Activated CD4-positive, CD25-positive, alpha-beta regulatory T cell treated with anti-CD3 and anti-CD28 coated beads, Interleukin-2, amount 50 U/mL, for 72 hours (primary cell): ENCODE measurements around the gene CDC42EP5.

Experiments
- DNase-seq: peaks from one replicate; pipeline ENCODE4 v3.0.0; 2021

The CDC42EP5 gene

DNA sequence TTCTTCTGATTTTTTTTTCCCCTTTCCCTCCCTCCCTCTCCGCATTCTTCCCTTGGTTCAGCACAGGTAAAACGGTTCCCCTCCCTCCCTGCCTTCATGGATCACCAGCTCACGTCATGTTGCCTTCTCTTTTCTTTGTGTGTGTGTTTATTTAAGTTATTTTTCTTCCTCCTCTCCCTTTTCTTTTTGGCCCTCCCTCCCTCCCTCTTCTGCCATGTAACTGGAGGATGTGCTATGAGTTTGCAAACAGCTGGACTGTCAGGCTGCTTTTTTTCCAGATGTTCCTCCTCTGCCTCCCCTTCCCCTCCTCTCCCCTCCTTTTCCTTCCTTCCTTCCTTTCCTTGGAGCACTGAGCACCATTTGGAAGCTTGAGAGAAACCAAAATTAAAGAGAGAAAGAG, 11.5 kb downstream of the CDC42EP5 start:
- DNase-seq: no peak

GRCh38 chr19:54461210-54461609, 11.9 kb downstream of the CDC42EP5 start:
- no peak for DNase-seq

GRCh38 chr19:54460230-54461005, 12.7 kb downstream of the CDC42EP5 start:
- DNase-seq: no peak

- DNase-seq: no peak
Measured at GRCh38 chr19:54459282-54460229, 13.5 kb downstream of the CDC42EP5 start.

DNA sequence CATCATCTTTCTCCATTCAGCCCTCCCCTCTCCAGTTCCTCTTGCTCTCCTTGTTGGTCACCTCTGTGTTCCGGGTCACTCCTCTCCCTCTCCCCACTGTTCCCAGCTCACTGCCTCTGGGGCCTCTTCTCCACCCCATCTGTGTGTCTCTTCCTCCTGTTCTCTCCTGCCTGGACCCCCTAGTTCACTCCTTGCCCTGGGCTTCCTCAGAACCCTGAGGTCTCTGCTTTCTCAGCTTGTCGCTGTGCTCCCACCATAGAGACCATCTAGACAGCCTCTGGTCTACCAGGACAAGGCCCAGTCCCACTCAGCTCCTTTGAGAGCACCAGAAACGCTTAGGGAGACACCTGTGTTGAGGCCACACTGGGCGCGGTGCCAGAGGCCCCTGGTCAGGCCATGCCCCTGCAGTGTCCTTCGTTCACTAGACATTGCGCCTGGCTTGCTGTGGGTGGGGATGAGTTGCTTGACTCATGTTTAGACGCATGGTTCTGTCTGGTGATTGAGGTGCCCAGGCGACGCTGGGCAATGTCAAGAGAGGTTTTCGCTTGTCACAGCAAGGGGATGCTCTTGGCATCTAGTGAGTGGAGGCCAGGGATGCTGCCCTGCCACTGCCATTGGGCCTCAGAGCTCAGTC, 14.3 kb downstream of the CDC42EP5 start:
- DNase-seq: no peak

DNA sequence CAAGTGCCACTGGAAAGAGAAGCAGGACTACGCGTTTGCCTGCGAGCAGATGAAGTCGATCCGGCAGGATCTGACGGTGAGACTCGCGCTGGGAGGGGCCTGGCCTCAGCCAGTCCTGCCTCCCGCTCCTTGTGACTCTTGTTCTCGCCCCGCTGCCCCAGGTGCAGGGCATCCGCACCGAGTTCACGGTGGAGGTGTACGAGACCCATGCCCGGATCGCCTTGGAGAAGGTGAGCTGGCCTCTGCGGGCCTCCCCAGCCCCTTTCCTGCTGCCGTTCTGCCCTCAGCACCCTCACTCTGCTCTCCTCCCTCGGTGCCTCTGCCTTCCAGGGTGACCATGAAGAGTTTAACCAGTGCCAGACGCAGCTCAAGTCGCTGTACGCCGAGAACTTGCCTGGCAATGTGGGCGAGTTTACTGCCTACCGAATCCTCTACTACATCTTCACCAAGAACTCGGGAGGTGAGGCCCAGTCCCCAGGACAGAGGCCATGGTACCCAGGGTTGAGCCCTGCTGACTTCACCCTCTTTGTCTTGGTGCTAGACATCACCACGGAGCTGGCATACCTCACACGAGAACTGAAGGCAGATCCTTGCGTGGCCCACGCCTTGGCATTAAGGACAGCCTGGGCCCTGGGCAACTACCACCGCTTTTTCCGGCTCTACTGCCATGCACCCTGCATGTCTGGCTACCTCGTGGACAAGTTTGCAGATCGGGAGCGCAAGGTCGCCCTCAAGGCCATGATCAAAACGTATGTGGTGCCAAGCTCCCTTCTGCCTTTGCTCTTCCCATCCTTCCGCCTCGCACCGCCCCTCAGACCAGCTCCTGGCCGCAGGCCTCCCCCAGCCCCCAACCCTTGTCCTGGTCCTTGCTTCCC, 15.1 kb downstream of the CDC42EP5 start:
- DNase-seq: no peak

DNA sequence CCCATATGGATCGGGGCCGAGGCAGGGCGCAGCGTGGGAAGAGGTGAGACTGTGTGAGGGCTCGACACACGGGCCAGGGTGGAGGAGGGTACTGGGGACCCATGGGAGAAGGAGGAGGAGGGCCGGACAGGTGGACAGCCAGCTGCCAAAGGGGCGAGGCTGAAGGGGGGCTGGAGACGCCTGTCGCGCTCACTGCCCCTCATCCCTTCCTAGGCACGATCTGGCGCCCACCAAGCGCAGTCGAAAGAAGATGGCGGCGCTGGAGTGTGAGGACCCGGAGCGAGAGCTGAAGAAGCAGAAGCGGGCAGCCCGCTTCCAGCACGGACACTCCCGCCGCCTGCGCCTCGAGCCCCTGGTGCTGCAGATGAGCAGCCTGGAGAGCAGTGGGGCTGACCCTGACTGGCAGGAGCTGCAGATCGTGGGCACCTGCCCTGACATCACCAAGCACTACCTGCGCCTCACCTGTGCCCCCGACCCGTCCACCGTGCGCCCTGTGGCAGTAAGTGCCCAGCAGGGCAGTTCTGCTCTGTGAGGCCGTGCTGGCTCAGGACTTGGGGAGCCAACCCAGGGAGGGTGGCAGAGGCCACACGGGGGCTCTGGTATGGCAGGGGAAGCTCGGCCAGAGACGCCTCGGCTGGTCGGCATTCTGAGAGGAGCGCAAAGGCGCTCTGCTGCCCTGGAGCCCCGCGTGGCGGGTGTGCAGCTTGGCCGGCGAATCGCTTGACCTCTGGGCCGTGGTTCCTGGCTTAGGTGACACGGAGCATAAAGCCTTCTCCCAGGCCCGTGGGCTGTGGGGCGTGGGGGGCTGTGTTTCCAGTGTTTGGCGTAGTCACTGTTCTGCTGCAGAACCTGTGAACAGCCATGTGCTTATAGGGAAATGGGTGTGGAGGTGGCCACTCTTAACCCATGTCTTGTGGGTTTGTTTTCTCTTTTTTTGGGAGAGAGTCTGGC, 16.4 kb downstream of the CDC42EP5 start:
- no peak for DNase-seq

DNA sequence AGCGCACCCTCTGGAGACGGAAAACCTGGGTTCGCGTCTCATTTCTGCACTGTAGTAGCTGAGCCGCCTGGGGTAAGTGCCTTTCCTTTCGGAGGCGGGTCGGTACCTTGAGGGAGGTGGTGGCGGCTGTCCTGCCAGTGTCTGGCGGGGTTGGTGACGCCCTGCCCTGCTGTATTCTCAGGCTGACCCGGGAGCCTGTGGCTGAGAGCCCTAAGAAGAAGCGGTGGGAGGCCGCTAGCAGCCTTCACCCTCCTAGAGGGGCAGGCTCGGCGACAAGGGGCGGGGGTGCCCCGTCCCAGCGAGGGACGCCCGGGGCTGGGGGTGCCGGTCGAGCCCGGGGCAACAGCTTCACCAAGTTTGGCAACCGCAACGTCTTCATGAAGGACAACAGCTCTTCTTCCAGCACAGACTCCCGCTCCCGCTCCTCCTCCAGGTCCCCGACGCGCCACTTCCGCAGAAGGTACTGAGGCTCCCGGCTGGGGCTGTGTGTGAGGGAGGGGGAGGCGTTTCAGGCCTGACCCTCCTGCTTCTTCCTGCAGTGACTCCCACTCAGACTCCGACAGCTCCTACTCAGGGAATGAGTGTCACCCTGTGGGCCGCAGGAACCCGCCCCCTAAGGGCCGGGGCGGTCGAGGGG, 17.2 kb downstream of the CDC42EP5 start:
- DNase-seq: no peak

GRCh38 chr19:54454781-54455675, 18.1 kb downstream of the CDC42EP5 start:
- no peak for DNase-seq

GRCh38 chr19:54453921-54454780, 18.9 kb downstream of the CDC42EP5 start:
- DNase-seq: no peak

- DNase-seq: no peak
Measured at GRCh38 chr19:54452626-54453025, 20.5 kb downstream of the CDC42EP5 start.

GRCh38 chr19:54451997-54452396, 21.1 kb downstream of the CDC42EP5 start:
- no peak for DNase-seq

- DNase-seq: no peak
Measured at GRCh38 chr19:54451331-54451871, 21.7 kb downstream of the CDC42EP5 start.

DNA sequence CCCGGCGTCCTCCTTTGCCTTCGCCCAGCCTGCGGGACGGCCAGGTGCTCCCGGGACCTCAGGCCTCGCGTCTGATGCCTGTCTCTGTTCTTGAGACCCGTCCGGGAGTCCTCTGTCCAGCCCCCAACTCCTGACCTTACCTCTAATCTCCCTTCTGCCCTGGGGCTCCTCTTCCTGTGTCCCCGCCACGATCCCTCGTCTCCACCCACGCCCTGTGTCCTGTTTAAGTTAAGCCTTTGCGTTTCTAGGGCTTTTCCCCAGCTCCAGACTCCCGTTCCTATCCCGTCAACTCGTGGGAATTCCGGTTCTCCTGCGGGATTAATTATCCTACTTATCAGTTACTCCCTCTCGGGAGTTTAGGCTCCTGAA, 23.4 kb downstream of the CDC42EP5 start:
- no peak for DNase-seq

DNA sequence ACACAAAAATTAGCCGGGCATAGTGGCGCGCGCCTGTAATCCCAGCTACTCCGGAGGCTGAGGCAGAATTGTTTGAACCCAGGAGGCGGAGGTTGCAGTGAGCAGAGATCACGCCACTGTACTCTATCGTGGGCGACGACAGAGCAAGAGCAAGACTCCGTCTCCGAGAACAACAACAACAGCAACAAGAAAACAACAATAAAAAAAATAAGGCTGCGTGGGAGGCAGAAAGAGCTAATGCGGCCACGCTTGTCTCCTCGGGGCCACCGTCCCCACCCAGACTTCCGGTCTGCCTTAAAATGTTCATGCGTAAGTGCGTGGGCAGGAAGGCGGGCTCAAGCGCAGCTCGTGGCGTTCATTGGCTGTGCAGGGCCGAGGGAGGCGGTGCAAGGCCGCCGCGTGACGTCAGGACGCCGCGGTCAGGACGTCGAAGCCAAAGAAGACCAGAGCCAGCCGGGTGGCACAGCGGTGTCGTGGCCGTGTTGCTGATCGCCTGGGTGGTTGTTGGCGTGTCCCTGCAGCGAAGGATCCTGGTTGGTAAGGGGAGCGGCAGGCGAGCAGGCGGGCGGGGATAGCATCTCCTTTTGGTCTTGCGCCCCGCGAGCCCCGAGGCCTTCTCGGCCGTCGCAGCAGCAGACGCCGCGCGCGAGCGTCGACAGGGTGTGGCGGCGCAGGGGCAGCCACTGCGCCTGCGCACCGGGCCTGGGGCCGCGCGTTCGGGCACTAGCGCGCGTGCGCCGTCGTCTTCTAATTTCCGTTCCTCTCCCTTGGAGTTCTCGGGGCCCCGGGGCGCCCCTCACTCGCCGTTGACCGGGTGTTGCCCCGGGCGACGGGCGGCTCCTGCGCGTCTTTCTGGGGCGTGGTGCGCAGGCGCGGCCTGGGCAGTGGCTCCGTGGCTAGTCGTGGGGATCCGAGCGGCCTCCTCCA, 24.1 kb downstream of the CDC42EP5 start, which contains the start of gene LENG8:
TSS of gene LENG8 (plus strand) at position 426 of the 927 bp plus-strand sequence. CDS start 2,146 bp downstream, outside the sequence.
- peak; percentile 98 for DNase-seq

GRCh38 chr19:54448040-54448773, 24.9 kb downstream of the CDC42EP5 start:
- DNase-seq: peak; percentile 53
